GM23248 (cell line): ENCODE data around the gene CEMIP.

Experiments used
- EZH2 ChIP-seq: fragments of 200-600 bp; sonication (generic); IDR thresholded peaks from 2 replicates; pipeline ENCODE4 v1.6.1; 2018; ENCODE audit warnings: antibody characterized with exemption, mild to moderate bottlenecking; ENCODE audit not compliant: insufficient read depth, poor library complexity, severe bottlenecking
- EZH2phosphoT487 ChIP-seq: fragments of 200-600 bp; sonication (generic); IDR thresholded peaks from 2 replicates; pipeline ENCODE4 v1.6.1; 2018; ENCODE audit warnings: antibody characterized with exemption, moderate library complexity, mild to moderate bottlenecking, low read depth; ENCODE audit not compliant: insufficient read depth

GRCh38 chr15:80754014-80754413 lies 25.2 kb upstream of the CEMIP start:
- no peak for TF ChIP-seq EZH2
- TF ChIP-seq EZH2phosphoT487: no peak
